ENCODE results near the gene ACBD6.

DNA sequence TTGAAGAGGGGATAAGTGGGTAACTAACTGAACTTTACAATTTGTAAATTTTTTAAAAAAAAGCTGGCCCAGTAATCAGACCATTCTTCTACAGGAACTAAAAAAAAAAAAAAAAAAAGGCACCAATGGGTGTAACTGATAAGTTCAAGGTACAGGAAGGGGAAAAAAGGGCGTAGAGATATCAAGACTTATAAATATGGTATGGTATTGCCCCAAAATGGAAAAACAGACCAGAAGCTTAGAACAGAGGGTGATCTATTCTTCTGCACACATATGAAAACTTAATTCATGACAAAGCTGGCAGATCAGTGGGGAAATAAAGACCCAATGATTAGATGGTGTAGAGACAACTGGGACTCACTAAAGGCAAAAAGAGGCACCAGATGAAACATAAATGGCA lies 213.4 kb downstream of the ACBD6 start:
- TF ChIP-seq, protein P1, sequence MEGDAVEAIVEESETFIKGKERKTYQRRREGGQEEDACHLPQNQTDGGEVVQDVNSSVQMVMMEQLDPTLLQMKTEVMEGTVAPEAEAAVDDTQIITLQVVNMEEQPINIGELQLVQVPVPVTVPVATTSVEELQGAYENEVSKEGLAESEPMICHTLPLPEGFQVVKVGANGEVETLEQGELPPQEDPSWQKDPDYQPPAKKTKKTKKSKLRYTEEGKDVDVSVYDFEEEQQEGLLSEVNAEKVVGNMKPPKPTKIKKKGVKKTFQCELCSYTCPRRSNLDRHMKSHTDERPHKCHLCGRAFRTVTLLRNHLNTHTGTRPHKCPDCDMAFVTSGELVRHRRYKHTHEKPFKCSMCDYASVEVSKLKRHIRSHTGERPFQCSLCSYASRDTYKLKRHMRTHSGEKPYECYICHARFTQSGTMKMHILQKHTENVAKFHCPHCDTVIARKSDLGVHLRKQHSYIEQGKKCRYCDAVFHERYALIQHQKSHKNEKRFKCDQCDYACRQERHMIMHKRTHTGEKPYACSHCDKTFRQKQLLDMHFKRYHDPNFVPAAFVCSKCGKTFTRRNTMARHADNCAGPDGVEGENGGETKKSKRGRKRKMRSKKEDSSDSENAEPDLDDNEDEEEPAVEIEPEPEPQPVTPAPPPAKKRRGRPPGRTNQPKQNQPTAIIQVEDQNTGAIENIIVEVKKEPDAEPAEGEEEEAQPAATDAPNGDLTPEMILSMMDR (IDR thresholded peaks at IDR 0.05): no peak
- TF ChIP-seq EP300 (IDR thresholded peaks at IDR 0.05) (no peak), POLR2A (IDR thresholded peaks at IDR 0.05) (no peak)
